Type B pancreatic cell (in vitro differentiated cells): ENCODE measurements around the gene PDE5A. TPM values are rescaled to one million over a fixed set of nuclear protein-coding genes. Genes with fewer than 3 reads are reported as not detected.

Source experiments
- DNase-seq: peaks from one replicate; pipeline ENCODE4 v3.0.0; 2021; ENCODE audit warnings: mixed read lengths; ENCODE audit not compliant: unreplicated experiment; ENCODE audit errors: extremely low spot score
- H3K27ac Mint-ChIP-seq: 2 replicates; pipeline ENCODE4 v1.8.0; 2021; ENCODE audit warnings: mild to moderate bottlenecking, mixed read lengths
- H3K27me3 Mint-ChIP-seq: 2 replicates; pipeline ENCODE4 v1.8.0; 2021; ENCODE audit warnings: mixed read lengths
- H3K36me3 Mint-ChIP-seq: 2 replicates; pipeline ENCODE4 v1.8.0; 2021; ENCODE audit warnings: mixed read lengths
- H3K4me1 Mint-ChIP-seq: one replicate; pipeline ENCODE4 v1.8.0; 2021; ENCODE audit warnings: mixed read lengths; ENCODE audit not compliant: unreplicated experiment
- H3K4me3 Mint-ChIP-seq: 2 replicates; pipeline ENCODE4 v1.8.0; 2021; ENCODE audit warnings: mild to moderate bottlenecking, mixed read lengths
- H3K9me3 Mint-ChIP-seq: 2 replicates; pipeline ENCODE4 v1.8.0; 2021; ENCODE audit warnings: mixed read lengths
- CTCF ChIP-seq: fragments of 200-600 bp; sonication (generic); conservative IDR thresholded peaks from 2 replicates; pipeline ENCODE4 v1.5.0; 2021; ENCODE audit warnings: antibody characterized with exemption, mild to moderate bottlenecking
- total RNA-seq: library from RNA; stranded (reverse); gene quantifications from 2 replicates; pipeline ENCODE4 v1.2.1, GENCODE V29; 2021; ENCODE audit warnings: low replicate concordance

The PDE5A gene
- total RNA-seq, 1 donor from 2014 or later: 77.4 TPM

- no peak for TF ChIP-seq CTCF
- no peaks in the 10 kb centered on the region for H3K27me3 Mint-ChIP-seq
- no peak overlapping the region for H3K27ac Mint-ChIP-seq
These were observed 85.4 kb downstream of the PDE5A start for GRCh38 chr4:119543187-119543586.

DNA sequence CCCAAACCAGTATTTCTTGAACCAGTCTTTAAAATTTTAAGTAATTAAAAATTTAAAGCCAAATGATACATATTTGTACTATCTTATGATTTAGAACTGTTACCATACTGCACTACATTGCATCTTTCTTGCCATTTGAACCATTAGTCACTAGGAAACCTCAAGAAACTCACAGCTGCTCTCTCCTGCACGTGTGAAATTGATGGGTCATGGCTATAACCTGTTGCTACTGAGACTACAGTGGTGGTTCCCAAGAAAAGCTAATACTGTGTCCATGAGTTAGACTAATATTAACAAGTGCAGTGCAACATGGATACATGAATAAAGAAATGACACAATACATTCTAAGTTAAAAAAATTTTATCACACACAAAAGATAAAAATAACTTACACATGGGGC lies 88.4 kb downstream of the PDE5A start:
- no peaks in the 10 kb centered on the region for H3K4me1 Mint-ChIP-seq
- no peak for DNase-seq
- no peak overlapping the region for H3K4me3 Mint-ChIP-seq
- no peaks in the 10 kb centered on the region for H3K9me3 Mint-ChIP-seq
- no peak for TF ChIP-seq CTCF
- H3K36me3 Mint-ChIP-seq: peaks cover 43% of the 10 kb centered on the region
- no peaks in the 10 kb centered on the region for H3K27me3 Mint-ChIP-seq
- H3K27ac Mint-ChIP-seq: no peak overlapping the region

More at GRCh38 chr4:119543187-119543586, 85.4 kb downstream of the PDE5A start:
- Mint-ChIP-seq H3K9me3 (no peaks in the 10 kb centered on the region), H3K4me3 (no peak overlapping the region), H3K4me1 (no peaks in the 10 kb centered on the region), H3K36me3 (peaks cover 24% of the 10 kb centered on the region)
- no peak for DNase-seq

DNA sequence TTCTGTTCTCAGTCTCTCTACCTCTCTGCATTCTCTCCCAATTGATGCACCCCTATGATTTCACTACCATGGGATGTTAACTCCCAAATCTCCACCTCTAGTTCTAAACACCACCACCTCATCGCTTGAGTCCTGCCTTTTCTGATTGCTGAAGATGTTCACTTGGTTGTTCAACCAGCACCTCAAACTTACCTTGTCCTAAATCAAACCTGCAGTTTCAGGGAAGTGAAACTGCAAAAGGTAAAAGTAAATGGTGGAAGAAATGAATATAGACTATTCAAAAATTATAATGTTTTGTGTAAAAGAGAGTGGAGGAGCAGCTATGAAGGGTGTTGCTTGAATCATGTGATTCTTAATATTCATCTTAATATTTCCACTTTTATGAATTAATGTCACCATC lies 91.0 kb downstream of the PDE5A start:
- Mint-ChIP-seq H3K27ac (no peak overlapping the region), H3K4me1 (no peaks in the 10 kb centered on the region), H3K36me3 (peaks cover 57% of the 10 kb centered on the region), H3K9me3 (no peaks in the 10 kb centered on the region), H3K27me3 (no peaks in the 10 kb centered on the region), H3K4me3 (no peak overlapping the region)
- no peak for DNase-seq
- no peak for TF ChIP-seq CTCF

DNA sequence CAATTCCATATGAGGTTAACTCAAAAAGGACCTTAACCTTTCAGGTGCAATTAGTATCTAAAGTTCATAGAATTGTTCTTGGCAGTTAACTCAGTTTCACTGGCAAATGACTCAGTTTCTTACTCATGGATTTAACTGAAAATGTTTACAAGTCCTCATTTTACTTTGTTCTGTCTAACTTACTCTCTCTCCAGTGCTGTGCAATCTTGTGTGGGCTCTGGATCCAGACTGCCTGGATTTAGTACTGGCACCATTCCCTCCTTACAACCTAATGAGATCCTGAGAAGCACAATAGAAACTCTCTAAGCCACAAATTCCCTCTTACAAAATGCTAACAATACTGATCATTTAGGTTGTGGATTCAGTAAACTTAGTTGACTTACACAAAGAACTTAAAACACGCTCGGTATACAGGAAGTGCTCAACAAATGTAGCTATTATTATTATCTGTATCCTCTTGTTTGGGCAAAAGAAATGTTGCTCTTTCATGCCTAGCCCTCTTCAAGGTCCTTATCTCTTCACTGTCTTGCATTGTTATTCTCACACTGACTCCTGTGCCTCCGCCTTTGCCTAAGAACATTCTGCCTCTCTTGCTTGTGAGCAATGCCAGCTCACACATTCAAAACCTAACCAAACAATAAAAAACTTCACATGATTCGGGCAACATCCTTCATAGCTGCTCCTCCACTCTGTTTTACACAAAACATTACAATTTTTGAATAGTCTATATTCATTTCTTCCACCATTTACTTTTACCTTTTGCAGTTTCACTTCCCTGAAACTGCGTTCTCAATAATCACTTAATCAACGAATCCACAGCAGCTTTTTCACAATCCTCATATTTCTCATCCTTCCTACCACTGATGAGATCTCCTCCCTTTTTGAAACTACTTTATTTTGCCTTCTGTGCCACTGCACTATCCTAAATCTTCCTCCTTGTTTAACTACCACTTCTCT lies 91.8 kb downstream of the PDE5A start:
- H3K27me3 Mint-ChIP-seq: no peaks in the 10 kb centered on the region
- no peak for DNase-seq
- TF ChIP-seq CTCF: no peak
- H3K36me3 Mint-ChIP-seq: peaks cover 51% of the 10 kb centered on the region
- no peaks in the 10 kb centered on the region for H3K9me3 Mint-ChIP-seq
- H3K27ac Mint-ChIP-seq: no peak overlapping the region
- H3K4me1 Mint-ChIP-seq: no peaks in the 10 kb centered on the region
- no peak overlapping the region for H3K4me3 Mint-ChIP-seq

DNA sequence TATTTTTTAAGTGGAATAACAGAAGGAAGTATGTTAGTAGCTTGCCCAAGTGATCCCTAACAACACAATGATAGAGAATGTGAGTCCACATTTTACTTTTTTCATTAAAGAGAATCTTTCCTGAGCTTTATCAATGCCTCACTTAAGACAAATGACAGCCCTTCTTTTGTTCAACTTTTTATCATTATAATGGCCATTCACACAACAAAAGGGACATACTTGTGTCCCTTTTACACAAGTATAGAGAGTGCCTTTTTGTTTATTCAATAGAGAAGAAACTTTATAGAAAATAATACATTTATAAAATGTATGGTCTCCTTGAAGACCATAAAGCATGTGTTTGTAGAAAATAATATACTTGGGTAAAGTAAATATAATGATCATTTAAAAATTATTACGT lies 96.3 kb downstream of the PDE5A start:
- H3K4me3 Mint-ChIP-seq: no peak overlapping the region
- H3K27me3 Mint-ChIP-seq: no peaks in the 10 kb centered on the region
- no peak for DNase-seq
- H3K4me1 Mint-ChIP-seq: peaks cover 2% of the 10 kb centered on the region
- H3K36me3 Mint-ChIP-seq: peaks cover 34% of the 10 kb centered on the region
- no peak for TF ChIP-seq CTCF
- no peak overlapping the region for H3K27ac Mint-ChIP-seq
- no peaks in the 10 kb centered on the region for H3K9me3 Mint-ChIP-seq
